Measurements from ENCODE around the gene WDR7.

Gene WDR7

DNA sequence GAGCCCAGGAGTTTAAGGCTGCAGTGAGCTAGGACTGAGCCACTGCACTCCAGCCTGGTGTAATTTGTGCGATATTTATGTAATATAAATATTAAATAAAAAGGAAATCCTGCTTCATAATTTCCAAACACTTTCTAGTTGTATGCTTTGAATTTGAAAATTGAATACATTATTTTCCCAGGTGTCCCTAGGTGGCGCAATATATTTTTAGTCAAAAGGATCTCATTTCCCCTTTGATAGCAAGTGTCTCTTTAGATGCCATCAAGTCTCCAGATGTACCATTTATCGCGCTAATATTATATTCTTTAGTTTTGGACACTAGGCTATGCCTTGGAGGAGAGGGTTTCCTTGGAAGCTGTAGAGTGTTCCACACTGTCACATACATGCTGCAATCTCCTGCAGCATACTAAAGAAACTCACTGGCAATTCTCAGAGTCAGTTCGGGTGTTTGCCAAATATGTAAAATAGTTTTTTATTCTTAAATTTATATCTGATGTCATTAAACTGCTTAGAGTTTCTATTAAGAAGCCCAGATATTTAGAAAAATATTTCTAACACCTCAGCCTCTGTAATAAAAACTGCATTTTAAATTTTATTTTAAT, 5.6 kb upstream of the WDR7 start:
- no peak for ATAC-seq (ENCODE audit: low read depth)
- no peaks in the 10 kb centered on the region for H3K36me3 ChIP-seq (ENCODE audit: low read depth)
- DNase-seq (ENCODE audit: low spot score), result no peak
- H3K4me1 ChIP-seq (ENCODE audit: insufficient read depth, poor library complexity, severe bottlenecking), result peaks cover 4% of the 10 kb centered on the region
- H3K9me3 ChIP-seq (ENCODE audit: severe bottlenecking), result no peaks in the 10 kb centered on the region
- H3K27me3 ChIP-seq (ENCODE audit: insufficient read depth, poor library complexity, severe bottlenecking), result no peaks in the 10 kb centered on the region
- H3K27ac ChIP-seq (ENCODE audit: poor library complexity, severe bottlenecking), result no peak overlapping the region
- H3K4me3 ChIP-seq (ENCODE audit: severe bottlenecking), result no peak overlapping the region
- TF ChIP-seq, protein P1, sequence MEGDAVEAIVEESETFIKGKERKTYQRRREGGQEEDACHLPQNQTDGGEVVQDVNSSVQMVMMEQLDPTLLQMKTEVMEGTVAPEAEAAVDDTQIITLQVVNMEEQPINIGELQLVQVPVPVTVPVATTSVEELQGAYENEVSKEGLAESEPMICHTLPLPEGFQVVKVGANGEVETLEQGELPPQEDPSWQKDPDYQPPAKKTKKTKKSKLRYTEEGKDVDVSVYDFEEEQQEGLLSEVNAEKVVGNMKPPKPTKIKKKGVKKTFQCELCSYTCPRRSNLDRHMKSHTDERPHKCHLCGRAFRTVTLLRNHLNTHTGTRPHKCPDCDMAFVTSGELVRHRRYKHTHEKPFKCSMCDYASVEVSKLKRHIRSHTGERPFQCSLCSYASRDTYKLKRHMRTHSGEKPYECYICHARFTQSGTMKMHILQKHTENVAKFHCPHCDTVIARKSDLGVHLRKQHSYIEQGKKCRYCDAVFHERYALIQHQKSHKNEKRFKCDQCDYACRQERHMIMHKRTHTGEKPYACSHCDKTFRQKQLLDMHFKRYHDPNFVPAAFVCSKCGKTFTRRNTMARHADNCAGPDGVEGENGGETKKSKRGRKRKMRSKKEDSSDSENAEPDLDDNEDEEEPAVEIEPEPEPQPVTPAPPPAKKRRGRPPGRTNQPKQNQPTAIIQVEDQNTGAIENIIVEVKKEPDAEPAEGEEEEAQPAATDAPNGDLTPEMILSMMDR (IDR thresholded peaks at IDR 0.05; ENCODE audit: poor library complexity, severe bottlenecking), result peak; percentile 75

DNA sequence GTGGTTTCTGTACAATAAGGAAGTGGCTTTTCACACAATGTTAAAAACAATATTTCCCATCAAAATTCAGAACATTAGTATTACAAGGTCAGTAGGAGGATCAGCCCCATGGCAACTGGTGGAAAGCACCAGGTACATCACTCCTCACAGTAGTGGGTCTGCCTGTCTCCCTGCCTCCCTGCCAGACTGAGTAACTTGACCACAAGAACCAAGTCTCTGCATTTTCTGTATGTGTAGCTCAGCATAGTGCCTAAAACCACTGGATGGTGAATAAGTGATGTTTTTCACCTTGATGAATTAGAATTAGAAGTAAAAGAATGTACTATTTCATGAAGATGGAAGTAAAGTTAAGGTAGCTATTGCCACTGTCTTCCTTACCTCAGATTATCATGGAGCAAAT, 4.1 kb upstream of the WDR7 start:
- no peak overlapping the region for H3K27ac ChIP-seq (ENCODE audit: poor library complexity, severe bottlenecking)
- H3K9me3 ChIP-seq (ENCODE audit: severe bottlenecking), result no peaks in the 10 kb centered on the region
- H3K27me3 ChIP-seq (ENCODE audit: insufficient read depth, poor library complexity, severe bottlenecking), result no peaks in the 10 kb centered on the region
- H3K36me3 ChIP-seq (ENCODE audit: low read depth), result no peaks in the 10 kb centered on the region
- no peaks in the 10 kb centered on the region for H3K4me1 ChIP-seq (ENCODE audit: insufficient read depth, poor library complexity, severe bottlenecking)
- H3K4me3 ChIP-seq (ENCODE audit: severe bottlenecking), result no peak overlapping the region
- TF ChIP-seq, protein P1 (IDR thresholded peaks at IDR 0.05; ENCODE audit: poor library complexity, severe bottlenecking), result no peak
- DNase-seq (ENCODE audit: low spot score) (no peak), ATAC-seq (ENCODE audit: low read depth) (no peak)

- no peaks in the 10 kb centered on the region for H3K27me3 ChIP-seq (ENCODE audit: insufficient read depth, poor library complexity, severe bottlenecking)
- no peak overlapping the region for H3K4me3 ChIP-seq (ENCODE audit: severe bottlenecking)
- no peaks in the 10 kb centered on the region for H3K36me3 ChIP-seq (ENCODE audit: low read depth)
- no peak overlapping the region for H3K27ac ChIP-seq (ENCODE audit: poor library complexity, severe bottlenecking)
- H3K4me1 ChIP-seq (ENCODE audit: insufficient read depth, poor library complexity, severe bottlenecking), result no peaks in the 10 kb centered on the region
- no peak for DNase-seq (ENCODE audit: low spot score)
- no peaks in the 10 kb centered on the region for H3K9me3 ChIP-seq (ENCODE audit: severe bottlenecking)
- TF ChIP-seq, protein P1 (IDR thresholded peaks at IDR 0.05; ENCODE audit: poor library complexity, severe bottlenecking), result no peak
- ATAC-seq (ENCODE audit: low read depth), result no peak
These were observed 2.9 kb upstream of the WDR7 start for GRCh38 chr18:56647951-56648893.

GRCh38 chr18:56649996-56650395, 1.2 kb upstream of the WDR7 start:
- Histone ChIP-seq H3K9me3 (ENCODE audit: severe bottlenecking) (no peaks in the 10 kb centered on the region), H3K4me1 (ENCODE audit: insufficient read depth, poor library complexity, severe bottlenecking) (no peaks in the 10 kb centered on the region), H3K27me3 (ENCODE audit: insufficient read depth, poor library complexity, severe bottlenecking) (no peaks in the 10 kb centered on the region), H3K36me3 (ENCODE audit: low read depth) (no peaks in the 10 kb centered on the region), H3K27ac (ENCODE audit: poor library complexity, severe bottlenecking) (no peak overlapping the region), H3K4me3 (ENCODE audit: severe bottlenecking) (no peak overlapping the region)
- no peak for DNase-seq (ENCODE audit: low spot score)
- no peak for ATAC-seq (ENCODE audit: low read depth)
- TF ChIP-seq, protein P1 (IDR thresholded peaks at IDR 0.05; ENCODE audit: poor library complexity, severe bottlenecking), result no peak

GRCh38 chr18:56651771-56652092, 573 bp downstream of the WDR7 start:
- TF ChIP-seq, protein P1 (IDR thresholded peaks at IDR 0.05; ENCODE audit: poor library complexity, severe bottlenecking), result no peak
- DNase-seq (ENCODE audit: low spot score), result no peak
- no peaks in the 10 kb centered on the region for H3K9me3 ChIP-seq (ENCODE audit: severe bottlenecking)
- H3K27ac ChIP-seq (ENCODE audit: poor library complexity, severe bottlenecking), result peak overlapping the region; percentile 22
- 0 out of 3 replicates have a peak, but pooled peaks have one; percentile 5 for ATAC-seq (ENCODE audit: low read depth)
- no peaks in the 10 kb centered on the region for H3K27me3 ChIP-seq (ENCODE audit: insufficient read depth, poor library complexity, severe bottlenecking)
- no peaks in the 10 kb centered on the region for H3K4me1 ChIP-seq (ENCODE audit: insufficient read depth, poor library complexity, severe bottlenecking)
- H3K4me3 ChIP-seq (ENCODE audit: severe bottlenecking), result peak overlapping the region; percentile 80
- no peaks in the 10 kb centered on the region for H3K36me3 ChIP-seq (ENCODE audit: low read depth)
